ENCODE data around the gene BTAF1.
A peak's percentile ranks its signal among the peaks of the same experiment; 100 is the strongest.

Gene BTAF1

GRCh38 chr10:92054807-92055206, 131.2 kb downstream of the BTAF1 start:
- no peak for DNase-seq

- no peak for DNase-seq
These were observed 138.7 kb downstream of the BTAF1 start for GRCh38 chr10:92062273-92062672.

- no peak for DNase-seq
These were observed 140.9 kb downstream of the BTAF1 start for GRCh38 chr10:92064506-92064905.

- no peak for DNase-seq
These were observed 142.8 kb downstream of the BTAF1 start for GRCh38 chr10:92066386-92066785.

- DNase-seq: no peak
These were observed 145.3 kb downstream of the BTAF1 start for GRCh38 chr10:92068900-92069299.

GRCh38 chr10:92074126-92074887, 150.7 kb downstream of the BTAF1 start:
- DNase-seq: peak in 1 of 2 experiments; percentile 2

GRCh38 chr10:92075829-92076228, 152.3 kb downstream of the BTAF1 start:
- no peak for DNase-seq

- DNase-seq: no peak
These were observed 153.2 kb downstream of the BTAF1 start for GRCh38 chr10:92076722-92077121.

- DNase-seq: no peak
These were observed 155.4 kb downstream of the BTAF1 start for GRCh38 chr10:92079003-92079402.
